ENCODE measurements around the gene TMEM9.

The TMEM9 gene

GRCh38 chr1:201125019-201125418 is 29.3 kb downstream of the TMEM9 start:
- no peak for TF ChIP-seq CTCF (IDR thresholded peaks at IDR 0.05; ENCODE audit: borderline replicate concordance, insufficient read depth, low read depth, low read length)
- H3K4me3 ChIP-seq (ENCODE audit: low read depth, low read length) = no peak overlapping the region

- TF ChIP-seq CTCF (IDR thresholded peaks at IDR 0.05; ENCODE audit: borderline replicate concordance, insufficient read depth, low read depth, low read length) = no peak
Measured at GRCh38 chr1:201123866-201124265, 30.4 kb downstream of the TMEM9 start.

GRCh38 chr1:201122321-201122957 is 31.8 kb downstream of the TMEM9 start:
- no peak overlapping the region for H3K4me3 ChIP-seq (ENCODE audit: low read depth, low read length)
- TF ChIP-seq CTCF (IDR thresholded peaks at IDR 0.05; ENCODE audit: borderline replicate concordance, insufficient read depth, low read depth, low read length) = no peak

More at GRCh38 chr1:201123866-201124265, 30.4 kb downstream of the TMEM9 start:
- no peak overlapping the region for H3K4me3 ChIP-seq (ENCODE audit: low read depth, low read length)

- peak; percentile 82 for TF ChIP-seq CTCF (IDR thresholded peaks at IDR 0.05; ENCODE audit: borderline replicate concordance, insufficient read depth, low read depth, low read length)
- H3K4me3 ChIP-seq (ENCODE audit: low read depth, low read length) = no peak overlapping the region
Measured at GRCh38 chr1:201119206-201120197, 34.8 kb downstream of the TMEM9 start.

GRCh38 chr1:201116091-201116490 is 38.2 kb downstream of the TMEM9 start:
- H3K4me3 ChIP-seq (ENCODE audit: low read depth, low read length) = no peak overlapping the region
- no peak for TF ChIP-seq CTCF (IDR thresholded peaks at IDR 0.05; ENCODE audit: borderline replicate concordance, insufficient read depth, low read depth, low read length)

- TF ChIP-seq CTCF (IDR thresholded peaks at IDR 0.05; ENCODE audit: borderline replicate concordance, insufficient read depth, low read depth, low read length) = no peak
- H3K4me3 ChIP-seq (ENCODE audit: low read depth, low read length) = no peak overlapping the region
Measured at GRCh38 chr1:201115390-201115937, 38.8 kb downstream of the TMEM9 start.
